Measurements from ENCODE around the gene NRCAM. TPM values are rescaled to one million over a fixed set of nuclear protein-coding genes. Genes with fewer than 3 reads are reported as not detected.

NRCAM gene
- total and polyA plus RNA-seq, 2 of the 13 experiments (the other 11 are each of a cell fraction or from before 2014, with no cell fraction given): 0.31 to 0.33 TPM

DNA sequence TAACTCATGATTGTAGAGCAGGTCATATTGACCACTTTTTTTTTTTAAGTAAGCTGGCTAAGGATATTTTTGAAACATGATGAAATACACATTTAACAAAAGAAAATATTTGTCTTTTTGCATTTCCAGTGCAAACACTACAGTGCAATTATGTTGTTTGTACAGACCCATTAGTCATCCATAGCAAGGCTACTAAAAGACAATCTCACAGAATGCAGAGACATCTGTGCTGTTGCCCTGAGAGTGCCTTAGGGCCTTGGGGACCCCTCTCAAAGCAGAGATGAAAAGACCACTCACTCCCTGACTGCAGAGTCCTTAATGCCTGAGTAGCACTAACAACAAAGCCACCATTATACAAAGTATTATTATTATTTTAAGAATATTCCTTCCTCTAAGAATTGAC is 104.5 kb downstream of the NRCAM start (continued):
- TF ChIP-seq SOX13 (IDR thresholded peaks at IDR 0.05): 0 out of 2 replicates have a peak, but pooled peaks have one; percentile 34
- peak in 1 of 2 experiments; percentile 85; a peak in 2 of 4 replicates for TF ChIP-seq SOX13 (CRISPR knock-in tag; conservative IDR thresholded peaks at IDR 0.05 in 1 of 2, IDR thresholded peaks at IDR 0.05 in 1 of 2)
- TF ChIP-seq, protein P1, sequence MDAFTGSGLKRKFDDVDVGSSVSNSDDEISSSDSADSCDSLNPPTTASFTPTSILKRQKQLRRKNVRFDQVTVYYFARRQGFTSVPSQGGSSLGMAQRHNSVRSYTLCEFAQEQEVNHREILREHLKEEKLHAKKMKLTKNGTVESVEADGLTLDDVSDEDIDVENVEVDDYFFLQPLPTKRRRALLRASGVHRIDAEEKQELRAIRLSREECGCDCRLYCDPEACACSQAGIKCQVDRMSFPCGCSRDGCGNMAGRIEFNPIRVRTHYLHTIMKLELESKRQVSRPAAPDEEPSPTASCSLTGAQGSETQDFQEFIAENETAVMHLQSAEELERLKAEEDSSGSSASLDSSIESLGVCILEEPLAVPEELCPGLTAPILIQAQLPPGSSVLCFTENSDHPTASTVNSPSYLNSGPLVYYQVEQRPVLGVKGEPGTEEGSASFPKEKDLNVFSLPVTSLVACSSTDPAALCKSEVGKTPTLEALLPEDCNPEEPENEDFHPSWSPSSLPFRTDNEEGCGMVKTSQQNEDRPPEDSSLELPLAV (CRISPR knock-in tag; conservative IDR thresholded peaks at IDR 0.05; ENCODE audit: low read depth): no peak
- no peak for TF ChIP-seq PHF8 (CRISPR knock-in tag; IDR thresholded peaks at IDR 0.05)
- no peak for TF ChIP-seq RARG (CRISPR knock-in tag; IDR thresholded peaks at IDR 0.05; ENCODE audit: low read depth)
- TF ChIP-seq ARID3A (IDR thresholded peaks at IDR 0.05; ENCODE audit: low read depth, low read length): peak; percentile 68; the same call in 1 of the 2 replicates
- TF ChIP-seq BHLHE40 (IDR thresholded peaks at IDR 0.05; ENCODE audit: low read length): peak; percentile 25; the same call in 1 of the 2 replicates
- peak; percentile 66; the same call in 1 of the 2 replicates for TF ChIP-seq MIER3 (CRISPR knock-in tag; IDR thresholded peaks at IDR 0.05; ENCODE audit: borderline replicate concordance)
- TF ChIP-seq, protein P2, sequence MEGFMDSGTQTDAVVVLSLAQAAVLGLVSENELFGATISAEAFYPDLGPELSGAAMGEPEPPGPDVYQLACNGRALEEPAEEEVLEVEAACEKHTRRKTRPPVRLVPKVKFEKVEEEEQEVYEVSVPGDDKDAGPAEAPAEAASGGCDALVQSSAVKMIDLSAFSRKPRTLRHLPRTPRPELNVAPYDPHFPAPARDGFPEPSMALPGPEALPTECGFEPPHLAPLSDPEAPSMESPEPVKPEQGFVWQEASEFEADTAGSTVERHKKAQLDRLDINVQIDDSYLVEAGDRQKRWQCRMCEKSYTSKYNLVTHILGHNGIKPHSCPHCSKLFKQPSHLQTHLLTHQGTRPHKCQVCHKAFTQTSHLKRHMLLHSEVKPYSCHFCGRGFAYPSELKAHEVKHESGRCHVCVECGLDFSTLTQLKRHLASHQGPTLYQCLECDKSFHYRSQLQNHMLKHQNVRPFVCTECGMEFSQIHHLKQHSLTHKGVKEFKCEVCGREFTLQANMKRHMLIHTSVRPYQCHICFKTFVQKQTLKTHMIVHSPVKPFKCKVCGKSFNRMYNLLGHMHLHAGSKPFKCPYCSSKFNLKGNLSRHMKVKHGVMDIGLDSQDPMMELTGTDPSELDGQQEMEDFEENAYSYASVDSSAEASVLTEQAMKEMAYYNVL (CRISPR knock-in tag; IDR thresholded peaks at IDR 0.05; ENCODE audit: borderline replicate concordance): no peak
- no peak for TF ChIP-seq POLR2AphosphoS5 (IDR thresholded peaks at IDR 0.05; ENCODE audit: low read depth, low read length)
- TF ChIP-seq ZSCAN9 (CRISPR knock-in tag; IDR thresholded peaks at IDR 0.05; ENCODE audit: borderline replicate concordance): peak; percentile 18; the same call in 1 of the 2 replicates
- peak; percentile 97 for TF ChIP-seq FOSL2 (CRISPR knock-in tag; IDR thresholded peaks at IDR 0.05)
- TF ChIP-seq KMT2B (CRISPR knock-in tag; IDR thresholded peaks at IDR 0.05): no peak
- TF ChIP-seq CHD2 (IDR thresholded peaks at IDR 0.05; ENCODE audit: low read depth, low read length): no peak
- 0 out of 2 replicates have a peak, but pooled peaks have one; percentile 35 for TF ChIP-seq HDAC1 (CRISPR knock-in tag; IDR thresholded peaks at IDR 0.05)
- peak; percentile 87 for TF ChIP-seq SOX5 (CRISPR knock-in tag; IDR thresholded peaks at IDR 0.05; ENCODE audit: borderline replicate concordance)
- no peak for TF ChIP-seq ZNF260 (CRISPR knock-in tag; IDR thresholded peaks at IDR 0.05; ENCODE audit: borderline replicate concordance, low read depth)
- no peak for TF ChIP-seq TOPORS (CRISPR knock-in tag; IDR thresholded peaks at IDR 0.05)
- TF ChIP-seq, protein P3, sequence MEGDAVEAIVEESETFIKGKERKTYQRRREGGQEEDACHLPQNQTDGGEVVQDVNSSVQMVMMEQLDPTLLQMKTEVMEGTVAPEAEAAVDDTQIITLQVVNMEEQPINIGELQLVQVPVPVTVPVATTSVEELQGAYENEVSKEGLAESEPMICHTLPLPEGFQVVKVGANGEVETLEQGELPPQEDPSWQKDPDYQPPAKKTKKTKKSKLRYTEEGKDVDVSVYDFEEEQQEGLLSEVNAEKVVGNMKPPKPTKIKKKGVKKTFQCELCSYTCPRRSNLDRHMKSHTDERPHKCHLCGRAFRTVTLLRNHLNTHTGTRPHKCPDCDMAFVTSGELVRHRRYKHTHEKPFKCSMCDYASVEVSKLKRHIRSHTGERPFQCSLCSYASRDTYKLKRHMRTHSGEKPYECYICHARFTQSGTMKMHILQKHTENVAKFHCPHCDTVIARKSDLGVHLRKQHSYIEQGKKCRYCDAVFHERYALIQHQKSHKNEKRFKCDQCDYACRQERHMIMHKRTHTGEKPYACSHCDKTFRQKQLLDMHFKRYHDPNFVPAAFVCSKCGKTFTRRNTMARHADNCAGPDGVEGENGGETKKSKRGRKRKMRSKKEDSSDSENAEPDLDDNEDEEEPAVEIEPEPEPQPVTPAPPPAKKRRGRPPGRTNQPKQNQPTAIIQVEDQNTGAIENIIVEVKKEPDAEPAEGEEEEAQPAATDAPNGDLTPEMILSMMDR (CRISPR knock-in tag; IDR thresholded peaks at IDR 0.05): no peak
- no peak for TF ChIP-seq RBM39 (IDR thresholded peaks at IDR 0.05; ENCODE audit: low read depth, low read length, poor library complexity, severe bottlenecking)
- no peak for TF ChIP-seq DDIT3 (CRISPR knock-in tag; IDR thresholded peaks at IDR 0.05)
- no peak for TF ChIP-seq STAT5B (CRISPR knock-in tag; IDR thresholded peaks at IDR 0.05)
- TF ChIP-seq, protein P4, sequence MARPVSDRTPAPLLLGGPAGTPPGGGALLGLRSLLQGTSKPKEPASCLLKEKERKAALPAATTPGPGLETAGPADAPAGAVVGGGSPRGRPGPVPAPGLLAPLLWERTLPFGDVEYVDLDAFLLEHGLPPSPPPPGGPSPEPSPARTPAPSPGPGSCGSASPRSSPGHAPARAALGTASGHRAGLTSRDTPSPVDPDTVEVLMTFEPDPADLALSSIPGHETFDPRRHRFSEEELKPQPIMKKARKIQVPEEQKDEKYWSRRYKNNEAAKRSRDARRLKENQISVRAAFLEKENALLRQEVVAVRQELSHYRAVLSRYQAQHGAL (CRISPR knock-in tag; IDR thresholded peaks at IDR 0.05; ENCODE audit: not compliant biosample characterization): no peak
- TF ChIP-seq ZNF143 (CRISPR knock-in tag; IDR thresholded peaks at IDR 0.05): no peak

Data from HepG2 (cell line).